SK-N-SH (cell line): ENCODE measurements around the gene HCN4. TPM values are rescaled to one million over a fixed set of nuclear protein-coding genes. Genes with fewer than 3 reads are reported as not detected.

ENCODE experiments used
- CTCF ChIA-PET: fragments of 300-600, 350-600 bp; formaldehyde crosslinking; extraction: SDS; loops from one replicate; lab custom pipeline; 2021; lab: Yijun Ruan, JAX
- POLR2A ChIA-PET: fragments of 350-600 bp; sonication (Branson Sonifier 250); formaldehyde crosslinking; extraction: SDS; loops from one replicate; lab custom pipeline; 2020; ENCODE audit warnings: antibody characterized with exemption, inconsistent platforms; lab: Yijun Ruan, JAX
- DNase-seq: peaks from one replicate; pipeline ENCODE4 v3.0.0; 2012
- H2AFZ ChIP-seq: fragments of 200-600 bp; sonication (generic); 2 replicates; pipeline ENCODE4 v1.8.1; 2016; ENCODE audit warnings: antibody characterized with exemption, mild to moderate bottlenecking, low read depth
- H3F3A ChIP-seq: fragments of 200-600 bp; sonication (generic); replicated peaks from 2 replicates; pipeline ENCODE3; 2016; ENCODE audit warnings: antibody characterized with exemption, mild to moderate bottlenecking; ENCODE audit not compliant: insufficient read depth
- H3K27ac ChIP-seq, 2 experiments: fragments of 200-500 bp in 1 of 2; fragments of 200-600 bp in 1 of 2; sonication (Bioruptor generic) in 1 of 2; sonication (generic), shearing (Covaris generic) in 1 of 2; 2 replicates each; pipeline versions ENCODE4 v1.5.1 to v1.6.1; 2014 to 2016; ENCODE audit warnings: low read depth in 2 of 2, inconsistent platforms in 1 of 2, low read length in 1 of 2, mild to moderate bottlenecking in 1 of 2, mixed read lengths in 1 of 2
- H3K27me3 ChIP-seq: fragments of 200-600 bp; sonication (generic), shearing (Covaris generic); 2 replicates; pipeline ENCODE4 v1.6.1; 2016; ENCODE audit warnings: mixed run types; ENCODE audit not compliant: insufficient read depth
- H3K36me3 ChIP-seq, 2 experiments: fragments of 200-500 bp in 1 of 2; fragments of 200-600 bp in 1 of 2; sonication (Bioruptor generic) in 1 of 2; sonication (generic) in 1 of 2; replicated peaks in 1 of 2; 2 replicates each; pipeline versions ENCODE3 to v1.5.1; 2014 to 2016; ENCODE audit warnings: low read length in 1 of 2, mild to moderate bottlenecking in 1 of 2; ENCODE audit not compliant: insufficient read depth in 2 of 2, control insufficient read depth in 1 of 2
- H3K4me1 ChIP-seq, 2 experiments: fragments of 200-500 bp in 1 of 2; fragments of 200-600 bp in 1 of 2; sonication (Bioruptor generic) in 1 of 2; sonication (generic), shearing (Covaris generic) in 1 of 2; 2 replicates each; pipeline versions ENCODE4 v1.5.1 to v1.6.1; 2014 to 2016; ENCODE audit warnings: low read depth in 1 of 2, low read length in 1 of 2, mixed run types in 1 of 2; ENCODE audit not compliant: insufficient read depth in 2 of 2, control insufficient read depth in 1 of 2
- H3K4me2 ChIP-seq: fragments of 200-600 bp; sonication (generic), shearing (Covaris generic); 2 replicates; pipeline ENCODE4 v1.6.1; 2017; ENCODE audit warnings: mixed run types
- H3K4me3 ChIP-seq, 2 experiments: fragments of 200-500 bp in 1 of 2; fragments of 200-600 bp in 1 of 2; sonication (Bioruptor generic) in 1 of 2; sonication (generic), shearing (Covaris generic) in 1 of 2; 2 replicates each; pipeline versions ENCODE4 v1.5.1 to v1.8.1; 2014 to 2016; ENCODE audit warnings: low read depth in 2 of 2, inconsistent platforms in 1 of 2, low read length in 1 of 2, mild to moderate bottlenecking in 1 of 2, mixed read lengths in 1 of 2, moderate library complexity in 1 of 2
- H3K79me2 ChIP-seq: fragments of 200-600 bp; sonication (generic); 2 replicates; pipeline ENCODE4 v1.8.1; 2017; ENCODE audit warnings: mild to moderate bottlenecking; ENCODE audit not compliant: insufficient read depth
- H3K9ac ChIP-seq: fragments of 200-600 bp; sonication (generic); 2 replicates; pipeline ENCODE4 v1.6.1; 2017; ENCODE audit warnings: mixed run types
- H3K9me2 ChIP-seq: fragments of 200-600 bp; sonication (generic); 2 replicates; pipeline ENCODE4 v1.6.1; 2017; ENCODE audit warnings: mixed run types
- H3K9me3 ChIP-seq: fragments of 200-600 bp; sonication (generic); 2 replicates; pipeline ENCODE4 v1.6.1; 2017; ENCODE audit warnings: mixed run types, mild to moderate bottlenecking, moderate library complexity
- H4K20me1 ChIP-seq: fragments of 200-600 bp; sonication (generic); 2 replicates; pipeline ENCODE4 v1.6.1; 2017; ENCODE audit warnings: mild to moderate bottlenecking, mixed run types; ENCODE audit not compliant: insufficient read depth
- EP300 ChIP-seq, 2 experiments: IDR thresholded peaks; 2 replicates each; pipeline versions ENCODE4 v1.4.0 to v1.6.1; 2012; ENCODE audit warnings: borderline replicate concordance in 1 of 2, low read depth in 1 of 2, low read length in 1 of 2
- FOSL2 ChIP-seq: IDR thresholded peaks from 2 replicates; pipeline ENCODE4 v1.4.0; 2012; ENCODE audit warnings: low read depth, mild to moderate bottlenecking, moderate library complexity, borderline replicate concordance
- FOXJ3 ChIP-seq: sonication (generic); formaldehyde crosslinking; IDR thresholded peaks from 2 replicates; pipeline ENCODE4 v1.5.1; 2020; ENCODE audit warnings: mild to moderate bottlenecking, missing genetic modification reagents
- GATA2 ChIP-seq: sonication (generic); formaldehyde crosslinking; IDR thresholded peaks from 2 replicates; pipeline ENCODE4 v1.5.0; 2020; ENCODE audit warnings: mild to moderate bottlenecking, missing genetic modification reagents
- JUND ChIP-seq: IDR thresholded peaks from 2 replicates; pipeline ENCODE4 v1.4.0; 2012
- MXI1 ChIP-seq: IDR thresholded peaks from 2 replicates; pipeline ENCODE4 v1.6.1; 2012; ENCODE audit warnings: mild to moderate bottlenecking, low read depth, low read length, improper control_type of control experiment
- NFIC ChIP-seq: IDR thresholded peaks from 2 replicates; pipeline ENCODE4 v1.4.0; 2012; ENCODE audit warnings: borderline replicate concordance
- NRF1 ChIP-seq: IDR thresholded peaks from 2 replicates; pipeline ENCODE4 v1.6.1; 2012; ENCODE audit warnings: low read depth, mild to moderate bottlenecking, low read length
- RAD21 ChIP-seq: IDR thresholded peaks from 2 replicates; pipeline ENCODE4 v1.6.1; 2012; ENCODE audit warnings: mild to moderate bottlenecking, low read length
- SMC3 ChIP-seq: IDR thresholded peaks from 2 replicates; pipeline ENCODE4 v1.6.1; 2012; ENCODE audit warnings: low read depth, low read length, improper control_type of control experiment
- TAF1 ChIP-seq: IDR thresholded peaks from 2 replicates; pipeline ENCODE4 v1.6.1; 2012; ENCODE audit warnings: low read depth, mild to moderate bottlenecking, low read length, moderate library complexity, borderline replicate concordance
- YY1 ChIP-seq: IDR thresholded peaks from 2 replicates; pipeline ENCODE4 v1.4.0; 2012; ENCODE audit warnings: low read depth, mild to moderate bottlenecking
- WGBS: methylation state at CpG from one replicate; pipeline ENCODE4 v1.1.6; 2017; ENCODE audit warnings: low lambda C conversion rate; 5-methylcytosine and 5-hydroxymethylcytosine counted together
- polyA plus RNA-seq, 3 experiments: library from polyadenylated mRNA; depleted of rRNA; stranded (reverse); fragments of >200 nt; gene quantifications; 2 replicates each; pipeline ENCODE4 v1.2.3, GENCODE V29; 2012
- TF ChIP-seq, protein P1 (sequence below): IDR thresholded peaks from 2 replicates; pipeline ENCODE4 v1.6.1; 2012; ENCODE audit warnings: mild to moderate bottlenecking, low read depth, low read length, moderate library complexity
- TF ChIP-seq, protein P2 (sequence below): IDR thresholded peaks from 2 replicates; pipeline ENCODE4 v1.4.0; 2012; ENCODE audit warnings: low read depth, borderline replicate concordance
- TF ChIP-seq, protein P3 (sequence below): IDR thresholded peaks from 2 replicates; pipeline ENCODE4 v1.4.0; 2012; ENCODE audit warnings: low read depth
- TF ChIP-seq, protein P4 (sequence below): fragments of 200-600 bp; sonication (generic); IDR thresholded peaks from 2 replicates; pipeline ENCODE4 v1.6.1; 2017; ENCODE audit warnings: antibody characterized with exemption, mild to moderate bottlenecking, moderate library complexity

The HCN4 gene
- polyA plus RNA-seq, 1 of the 3 experiments (the other 2 are of a cell fraction): not detected

DNA sequence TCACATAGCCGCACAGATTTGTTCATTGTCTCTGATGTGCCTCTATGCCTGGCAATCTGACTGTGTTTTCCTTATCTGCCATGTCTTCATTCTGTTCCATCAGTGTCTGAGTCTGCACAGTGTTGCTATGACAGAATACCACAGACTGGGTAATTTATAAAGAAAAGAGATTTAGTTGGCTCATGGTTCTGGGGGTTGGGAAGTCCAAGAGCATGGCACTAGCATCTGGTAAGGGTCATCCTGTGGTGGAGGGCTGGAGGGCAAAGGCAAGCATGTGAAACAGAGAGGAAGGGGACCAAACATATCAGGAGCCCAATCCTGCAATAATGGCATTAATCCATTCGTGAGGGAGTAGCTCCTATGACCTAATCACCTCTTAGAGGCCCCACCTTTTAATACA is 11.9 kb upstream of the HCN4 start:
- Histone ChIP-seq H3K36me3 (no peaks in the 10 kb centered on the region), H3K4me2 (no peak overlapping the region), H3K9ac (no peak overlapping the region), H3K27me3 (no peaks in the 10 kb centered on the region), H3K9me3 (no peaks in the 10 kb centered on the region), H4K20me1 (no peaks in the 10 kb centered on the region), H2AFZ (no peak overlapping the region), H3K9me2 (no peaks in the 10 kb centered on the region), H3F3A (peaks cover 9% of the 10 kb centered on the region), H3K4me3 (no peak overlapping the region), H3K4me1 (peaks cover 0 to 7% of the 10 kb centered on the region in 2 experiments; a peak in 1 of 4 replicates), H3K27ac (no peak overlapping the region), H3K79me2 (no peaks in the 10 kb centered on the region)
- TF ChIP-seq RAD21 (no peak), JUND (no peak), FOXJ3 (CRISPR knock-in tag) (no peak), NRF1 (no peak), GATA2 (CRISPR knock-in tag) (no peak), EP300 (IDR thresholded peaks at IDR 0.05; ENCODE audit: borderline replicate concordance in 1 of 2, low read depth in 1 of 2, low read length in 1 of 2) (no peak), NFIC (no peak), MXI1 (no peak), FOSL2 (no peak), SMC3 (no peak), TAF1 (no peak), YY1 (no peak)
- TF ChIP-seq, protein P1, sequence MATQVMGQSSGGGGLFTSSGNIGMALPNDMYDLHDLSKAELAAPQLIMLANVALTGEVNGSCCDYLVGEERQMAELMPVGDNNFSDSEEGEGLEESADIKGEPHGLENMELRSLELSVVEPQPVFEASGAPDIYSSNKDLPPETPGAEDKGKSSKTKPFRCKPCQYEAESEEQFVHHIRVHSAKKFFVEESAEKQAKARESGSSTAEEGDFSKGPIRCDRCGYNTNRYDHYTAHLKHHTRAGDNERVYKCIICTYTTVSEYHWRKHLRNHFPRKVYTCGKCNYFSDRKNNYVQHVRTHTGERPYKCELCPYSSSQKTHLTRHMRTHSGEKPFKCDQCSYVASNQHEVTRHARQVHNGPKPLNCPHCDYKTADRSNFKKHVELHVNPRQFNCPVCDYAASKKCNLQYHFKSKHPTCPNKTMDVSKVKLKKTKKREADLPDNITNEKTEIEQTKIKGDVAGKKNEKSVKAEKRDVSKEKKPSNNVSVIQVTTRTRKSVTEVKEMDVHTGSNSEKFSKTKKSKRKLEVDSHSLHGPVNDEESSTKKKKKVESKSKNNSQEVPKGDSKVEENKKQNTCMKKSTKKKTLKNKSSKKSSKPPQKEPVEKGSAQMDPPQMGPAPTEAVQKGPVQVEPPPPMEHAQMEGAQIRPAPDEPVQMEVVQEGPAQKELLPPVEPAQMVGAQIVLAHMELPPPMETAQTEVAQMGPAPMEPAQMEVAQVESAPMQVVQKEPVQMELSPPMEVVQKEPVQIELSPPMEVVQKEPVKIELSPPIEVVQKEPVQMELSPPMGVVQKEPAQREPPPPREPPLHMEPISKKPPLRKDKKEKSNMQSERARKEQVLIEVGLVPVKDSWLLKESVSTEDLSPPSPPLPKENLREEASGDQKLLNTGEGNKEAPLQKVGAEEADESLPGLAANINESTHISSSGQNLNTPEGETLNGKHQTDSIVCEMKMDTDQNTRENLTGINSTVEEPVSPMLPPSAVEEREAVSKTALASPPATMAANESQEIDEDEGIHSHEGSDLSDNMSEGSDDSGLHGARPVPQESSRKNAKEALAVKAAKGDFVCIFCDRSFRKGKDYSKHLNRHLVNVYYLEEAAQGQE: no peak
- TF ChIP-seq, protein P2, sequence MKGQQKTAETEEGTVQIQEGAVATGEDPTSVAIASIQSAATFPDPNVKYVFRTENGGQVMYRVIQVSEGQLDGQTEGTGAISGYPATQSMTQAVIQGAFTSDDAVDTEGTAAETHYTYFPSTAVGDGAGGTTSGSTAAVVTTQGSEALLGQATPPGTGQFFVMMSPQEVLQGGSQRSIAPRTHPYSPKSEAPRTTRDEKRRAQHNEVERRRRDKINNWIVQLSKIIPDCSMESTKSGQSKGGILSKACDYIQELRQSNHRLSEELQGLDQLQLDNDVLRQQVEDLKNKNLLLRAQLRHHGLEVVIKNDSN: no peak
- TF ChIP-seq, protein P3, sequence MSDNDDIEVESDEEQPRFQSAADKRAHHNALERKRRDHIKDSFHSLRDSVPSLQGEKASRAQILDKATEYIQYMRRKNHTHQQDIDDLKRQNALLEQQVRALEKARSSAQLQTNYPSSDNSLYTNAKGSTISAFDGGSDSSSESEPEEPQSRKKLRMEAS: no peak
- TF ChIP-seq, protein P4, sequence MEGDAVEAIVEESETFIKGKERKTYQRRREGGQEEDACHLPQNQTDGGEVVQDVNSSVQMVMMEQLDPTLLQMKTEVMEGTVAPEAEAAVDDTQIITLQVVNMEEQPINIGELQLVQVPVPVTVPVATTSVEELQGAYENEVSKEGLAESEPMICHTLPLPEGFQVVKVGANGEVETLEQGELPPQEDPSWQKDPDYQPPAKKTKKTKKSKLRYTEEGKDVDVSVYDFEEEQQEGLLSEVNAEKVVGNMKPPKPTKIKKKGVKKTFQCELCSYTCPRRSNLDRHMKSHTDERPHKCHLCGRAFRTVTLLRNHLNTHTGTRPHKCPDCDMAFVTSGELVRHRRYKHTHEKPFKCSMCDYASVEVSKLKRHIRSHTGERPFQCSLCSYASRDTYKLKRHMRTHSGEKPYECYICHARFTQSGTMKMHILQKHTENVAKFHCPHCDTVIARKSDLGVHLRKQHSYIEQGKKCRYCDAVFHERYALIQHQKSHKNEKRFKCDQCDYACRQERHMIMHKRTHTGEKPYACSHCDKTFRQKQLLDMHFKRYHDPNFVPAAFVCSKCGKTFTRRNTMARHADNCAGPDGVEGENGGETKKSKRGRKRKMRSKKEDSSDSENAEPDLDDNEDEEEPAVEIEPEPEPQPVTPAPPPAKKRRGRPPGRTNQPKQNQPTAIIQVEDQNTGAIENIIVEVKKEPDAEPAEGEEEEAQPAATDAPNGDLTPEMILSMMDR: no peak
- POLR2A ChIA-PET: no interaction called here
- CTCF ChIA-PET: no interaction called here
- no peak for DNase-seq
- 28% methylated on average over 2 of the region's 2 CpGs for WGBS
